Keratinocyte (primary cell): ENCODE results near the gene R3HDM4. TPM values are rescaled to one million over a fixed set of nuclear protein-coding genes. Genes with fewer than 3 reads are reported as not detected.

Experiments
- DNase-seq: peaks from one replicate; pipeline ENCODE4 v3.0.0-alpha.2; 2011; ENCODE audit warnings: low read depth, missing footprints, low spot score
- FAIRE-seq: peaks from 2 replicates; lab custom pipeline; 2011; peaks lifted over from hg19 to GRCh38; lab: Jason Lieb, UNC
- H2AFZ ChIP-seq: 2 replicates; pipeline ENCODE4 v1.6.0; 2012; ENCODE audit warnings: low read length, control low read depth, inconsistent platforms; ENCODE audit not compliant: control insufficient read depth
- H3K27ac ChIP-seq: 2 replicates; pipeline ENCODE4 v1.5.1; 2011; ENCODE audit warnings: low read length; ENCODE audit not compliant: control insufficient read depth, insufficient read depth
- H3K27me3 ChIP-seq: 3 replicates; pipeline ENCODE4 v1.6.0; 2011; ENCODE audit warnings: low read length; ENCODE audit not compliant: control insufficient read depth, insufficient read depth; ENCODE audit errors: extremely low read depth
- H3K36me3 ChIP-seq, 2 experiments: 2 replicates in 1 of 2; 3 replicates in 1 of 2; pipeline ENCODE4 v1.5.1; 2011; ENCODE audit warnings: low read length in 2 of 2, mild to moderate bottlenecking in 1 of 2; ENCODE audit not compliant: control insufficient read depth in 2 of 2, insufficient read depth in 2 of 2; ENCODE audit errors: extremely low read depth in 1 of 2
- H3K4me1 ChIP-seq: 3 replicates; pipeline ENCODE4 v1.5.1; 2011; ENCODE audit warnings: low read length; ENCODE audit not compliant: control insufficient read depth, insufficient read depth; ENCODE audit errors: extremely low read depth
- H3K4me2 ChIP-seq: 3 replicates; pipeline ENCODE4 v1.6.0; 2011; ENCODE audit warnings: low read depth, low read length; ENCODE audit not compliant: control insufficient read depth, insufficient read depth; ENCODE audit errors: extremely low read depth
- H3K4me3 ChIP-seq, 3 experiments: fragments of 200-600 bp in 1 of 3; sonication (generic) in 1 of 3; 2 replicates in 2 of 3; 3 replicates in 1 of 3; pipeline ENCODE4 v1.5.1; 2011 to 2016; ENCODE audit warnings: low read length in 3 of 3, mild to moderate bottlenecking in 3 of 3, control low read depth in 2 of 3, inconsistent platforms in 1 of 3, low read depth in 1 of 3, mixed read lengths in 1 of 3, mixed run types in 1 of 3, moderate library complexity in 1 of 3; ENCODE audit not compliant: control insufficient read depth in 2 of 3, insufficient read depth in 2 of 3; ENCODE audit errors: extremely low read depth in 1 of 3
- H3K79me2 ChIP-seq: 2 replicates; pipeline ENCODE4 v1.6.0; 2012; ENCODE audit warnings: low read length; ENCODE audit not compliant: control insufficient read depth, insufficient read depth
- H3K9ac ChIP-seq: 3 replicates; pipeline ENCODE4 v1.6.0; 2011; ENCODE audit warnings: low read length; ENCODE audit not compliant: control insufficient read depth, insufficient read depth; ENCODE audit errors: extremely low read depth
- H3K9me1 ChIP-seq: 3 replicates; pipeline ENCODE4 v1.6.0; 2011; ENCODE audit warnings: low read length; ENCODE audit not compliant: control insufficient read depth, insufficient read depth; ENCODE audit errors: extremely low read depth
- H3K9me3 ChIP-seq: 2 replicates; pipeline ENCODE4 v1.5.1; 2012; ENCODE audit warnings: low read depth, low read length; ENCODE audit not compliant: control insufficient read depth
- H4K20me1 ChIP-seq: 3 replicates; pipeline ENCODE4 v1.6.0; 2011; ENCODE audit warnings: low read length; ENCODE audit not compliant: control insufficient read depth, insufficient read depth; ENCODE audit errors: extremely low read depth
- EZH2 ChIP-seq: IDR thresholded peaks from one replicate; pipeline ENCODE4 v1.6.1; 2012; ENCODE audit warnings: inconsistent platforms, mild to moderate bottlenecking, low read length, moderate library complexity
- dilution Hi-C: fragments of 300-500 bp; cut with MboI; formaldehyde crosslinking; loops from one replicate; pipeline ENCODE4 v1.7.0; 2020; ENCODE audit warnings: low sequenced_read_pairs; ENCODE audit not compliant: extremely low pct_ligation_motif_present
- polyA plus RNA-seq, 5 experiments: library from polyadenylated mRNA; depleted of rRNA in 3 of 5; stranded (reverse) in 3 of 5; stranded (forward) in 1 of 5; unstranded in 1 of 5; fragments of >200 nt; gene quantifications; 1 replicate in 1 of 5; 2 replicates in 3 of 5; 3 replicates in 1 of 5; pipeline versions ENCODE4 v1.2.1 to v1.2.3, GENCODE V29; 2011 to 2012; ENCODE audit warnings: missing spikeins in 2 of 5, low read depth in 1 of 5, low replicate concordance in 1 of 5
- TF ChIP-seq, protein P1 (sequence below), 3 experiments: IDR thresholded peaks in 1 of 3; conservative IDR thresholded peaks in 1 of 3; optimal IDR thresholded peaks in 1 of 3; 2 replicates in 2 of 3; 3 replicates in 1 of 3; pipeline versions ENCODE3 to v1.5.1; 2011; ENCODE audit warnings: low read length in 3 of 3, mild to moderate bottlenecking in 3 of 3, moderate library complexity in 2 of 3, control low read depth in 1 of 3, inconsistent platforms in 1 of 3; ENCODE audit not compliant: insufficient read depth in 2 of 3; ENCODE audit errors: extremely low read depth in 1 of 3

R3HDM4 gene
- polyA plus RNA-seq, 1 donor (not counting 4 experiments of a cell fraction or from before 2014, with no cell fraction given) = 33.5 TPM

DNA sequence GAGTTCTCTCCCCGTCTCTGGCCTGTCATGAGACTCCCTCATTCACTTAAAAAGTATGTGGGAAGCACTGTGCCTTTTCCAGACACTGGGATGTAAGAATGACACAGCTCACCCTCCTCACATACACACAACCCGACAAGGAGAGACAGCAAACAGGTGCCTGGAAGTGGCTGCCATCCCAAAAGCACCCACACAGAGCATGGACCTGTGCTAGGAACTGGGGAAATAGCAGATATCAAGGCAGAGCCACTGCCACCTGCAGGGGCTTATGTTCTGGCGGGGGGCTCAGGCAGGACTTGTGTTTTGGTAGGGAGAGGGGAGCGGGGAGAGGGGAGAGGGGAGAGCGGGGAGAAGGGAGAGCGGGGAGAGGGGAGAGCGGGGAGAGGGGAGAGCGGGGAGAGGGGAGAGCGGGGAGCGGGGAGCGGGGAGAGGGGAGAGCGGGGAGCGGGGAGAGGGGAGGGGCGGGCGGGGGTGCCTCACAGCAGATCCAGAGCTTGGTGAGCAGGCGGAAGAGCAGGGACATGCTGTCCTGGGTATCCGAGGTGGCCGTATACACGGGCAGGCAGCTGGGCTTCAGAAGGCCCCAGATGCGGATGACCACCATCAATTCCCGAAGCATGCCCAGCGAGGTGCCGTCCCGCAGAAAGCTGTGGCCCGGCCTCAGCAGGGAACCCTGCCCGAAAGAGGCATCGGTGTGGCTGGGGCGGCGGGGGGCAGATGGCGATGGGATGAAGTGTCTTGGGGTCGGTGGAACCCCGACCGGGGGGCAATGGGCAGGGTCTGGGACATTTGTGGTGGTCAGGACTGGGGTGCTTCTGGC is 41.4 kb downstream of the R3HDM4 start:
- no peak for FAIRE-seq
- peaks cover 18 to 28% of the 10 kb centered on the region in 2 experiments for H3K36me3 ChIP-seq

DNA sequence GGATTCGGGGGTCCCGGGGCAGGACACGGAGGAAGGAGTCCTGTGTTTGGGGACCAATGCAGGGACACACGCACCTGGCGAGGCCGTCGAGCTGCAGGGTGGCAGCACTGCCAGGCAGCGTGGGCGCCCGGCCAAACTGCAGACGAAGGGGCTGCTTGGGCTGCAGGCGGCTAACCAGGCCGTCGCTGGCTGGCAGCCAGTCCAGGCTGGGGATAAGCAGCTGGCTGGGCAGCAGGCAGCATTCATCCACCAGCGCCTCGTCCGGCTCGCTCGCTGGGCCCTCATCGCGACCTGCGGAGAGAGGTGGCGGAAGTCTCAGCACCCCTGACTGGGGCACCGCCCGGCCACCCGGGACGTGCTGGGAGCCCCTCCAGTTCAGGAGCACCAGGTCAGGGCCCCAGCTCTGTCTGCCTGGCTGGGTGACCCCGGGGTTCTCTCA is 42.0 kb downstream of the R3HDM4 start:
- Histone ChIP-seq H3K9me1 (no peaks in the 10 kb centered on the region), H3K27ac (no peak overlapping the region), H2AFZ (no peak overlapping the region), H3K4me1 (peaks cover 25% of the 10 kb centered on the region), H4K20me1 (no peaks in the 10 kb centered on the region), H3K79me2 (no peaks in the 10 kb centered on the region), H3K9me3 (no peaks in the 10 kb centered on the region), H3K4me2 (no peak overlapping the region), H3K27me3 (no peaks in the 10 kb centered on the region), H3K9ac (no peak overlapping the region), H3K4me3 (no peak overlapping the region), H3K36me3 (peaks cover 17 to 22% of the 10 kb centered on the region in 2 experiments)
- DNase-seq (no peak), FAIRE-seq (no peak)
- dilution Hi-C loops = no loop called here
- TF ChIP-seq, protein P1, sequence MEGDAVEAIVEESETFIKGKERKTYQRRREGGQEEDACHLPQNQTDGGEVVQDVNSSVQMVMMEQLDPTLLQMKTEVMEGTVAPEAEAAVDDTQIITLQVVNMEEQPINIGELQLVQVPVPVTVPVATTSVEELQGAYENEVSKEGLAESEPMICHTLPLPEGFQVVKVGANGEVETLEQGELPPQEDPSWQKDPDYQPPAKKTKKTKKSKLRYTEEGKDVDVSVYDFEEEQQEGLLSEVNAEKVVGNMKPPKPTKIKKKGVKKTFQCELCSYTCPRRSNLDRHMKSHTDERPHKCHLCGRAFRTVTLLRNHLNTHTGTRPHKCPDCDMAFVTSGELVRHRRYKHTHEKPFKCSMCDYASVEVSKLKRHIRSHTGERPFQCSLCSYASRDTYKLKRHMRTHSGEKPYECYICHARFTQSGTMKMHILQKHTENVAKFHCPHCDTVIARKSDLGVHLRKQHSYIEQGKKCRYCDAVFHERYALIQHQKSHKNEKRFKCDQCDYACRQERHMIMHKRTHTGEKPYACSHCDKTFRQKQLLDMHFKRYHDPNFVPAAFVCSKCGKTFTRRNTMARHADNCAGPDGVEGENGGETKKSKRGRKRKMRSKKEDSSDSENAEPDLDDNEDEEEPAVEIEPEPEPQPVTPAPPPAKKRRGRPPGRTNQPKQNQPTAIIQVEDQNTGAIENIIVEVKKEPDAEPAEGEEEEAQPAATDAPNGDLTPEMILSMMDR (optimal IDR thresholded peaks at IDR 0.05 in 1 of 3, IDR thresholded peaks at IDR 0.05 in 1 of 3, conservative IDR thresholded peaks at IDR 0.05 in 1 of 3; ENCODE audit: extremely low read depth in 1 of 3, insufficient read depth in 2 of 3, low read length in 3 of 3) = no peak
- no peak for TF ChIP-seq EZH2

More for the DNA sequence above, 41.4 kb downstream of the R3HDM4 start:
- no peak for DNase-seq
- no peak overlapping the region for H3K4me3 ChIP-seq
- no peaks in the 10 kb centered on the region for H3K79me2 ChIP-seq
- no peaks in the 10 kb centered on the region for H3K9me1 ChIP-seq
- H3K27me3 ChIP-seq = no peaks in the 10 kb centered on the region
- no peaks in the 10 kb centered on the region for H4K20me1 ChIP-seq
- TF ChIP-seq, protein P1 (optimal IDR thresholded peaks at IDR 0.05 in 1 of 3, IDR thresholded peaks at IDR 0.05 in 1 of 3, conservative IDR thresholded peaks at IDR 0.05 in 1 of 3; ENCODE audit: extremely low read depth in 1 of 3, insufficient read depth in 2 of 3, low read length in 3 of 3) = no peak
- no peak for TF ChIP-seq EZH2
- dilution Hi-C loops = no loop called here
- peak overlapping the region; percentile 54 for H3K4me2 ChIP-seq
- H3K27ac ChIP-seq = peak overlapping the region; percentile 66
- no peak overlapping the region for H2AFZ ChIP-seq
- H3K9me3 ChIP-seq = no peaks in the 10 kb centered on the region
- peaks cover 25% of the 10 kb centered on the region for H3K4me1 ChIP-seq
- H3K9ac ChIP-seq = peak overlapping the region; percentile 34
